Measurements from ENCODE around the gene SMIM21.

Gene SMIM21

GRCh38 chr18:75422341-75422910 is 5.1 kb downstream of the SMIM21 start:
- no peak for DNase-seq (ENCODE audit: low spot score)

DNA sequence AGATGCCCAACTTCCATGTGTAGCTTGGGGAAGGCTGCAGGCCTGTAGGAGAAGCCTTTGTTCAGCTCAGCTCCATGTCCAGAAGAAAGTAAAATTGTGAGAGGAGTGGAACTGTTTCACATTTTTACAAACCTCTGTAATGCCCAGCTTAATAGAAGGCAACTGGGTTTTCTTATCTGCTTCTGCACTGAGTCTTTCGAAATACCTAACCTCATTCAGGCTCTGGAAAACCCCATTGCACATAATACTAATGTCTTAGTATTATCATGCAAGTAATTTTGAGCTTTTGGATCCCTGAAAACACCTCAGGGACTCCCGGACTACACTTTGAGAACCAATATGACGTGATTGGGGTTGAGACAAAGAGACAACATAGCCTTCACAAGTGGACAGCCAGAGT is 5.8 kb downstream of the SMIM21 start:
- DNase-seq (ENCODE audit: low spot score) = no peak

DNA sequence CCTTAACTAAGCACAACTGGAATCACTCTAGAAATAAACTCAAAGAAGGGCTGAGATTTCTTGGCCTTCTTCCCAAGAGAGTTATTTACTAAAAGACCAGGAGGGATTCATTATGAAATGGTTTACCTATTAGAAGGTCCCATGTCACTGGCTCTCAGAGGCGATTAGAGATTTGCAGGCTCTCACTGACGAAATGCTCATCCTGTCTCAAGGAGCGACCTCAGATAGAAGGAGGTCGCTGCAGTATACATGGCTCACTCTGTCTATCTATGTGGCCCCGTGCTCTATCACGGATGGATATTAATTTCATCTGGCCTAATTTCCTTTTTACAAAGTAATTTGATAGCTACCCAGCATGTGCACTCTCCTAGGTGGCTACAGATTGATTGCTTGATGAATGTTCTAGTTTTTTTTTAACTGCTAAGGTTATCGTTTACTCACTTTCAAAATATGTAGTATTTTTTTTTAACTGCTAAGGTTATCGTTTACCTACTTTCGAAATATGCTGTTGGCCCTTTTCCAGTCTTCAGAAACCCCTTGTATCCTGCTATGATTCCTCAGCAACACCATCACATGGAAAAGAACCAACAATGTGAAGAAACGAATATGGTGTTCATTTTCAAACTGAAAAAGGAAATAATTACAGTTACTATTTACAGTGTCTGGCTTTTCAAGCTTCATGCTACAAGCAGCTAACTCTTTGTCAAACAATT is 9.1 kb downstream of the SMIM21 start:
- DNase-seq (ENCODE audit: low spot score) = no peak

DNA sequence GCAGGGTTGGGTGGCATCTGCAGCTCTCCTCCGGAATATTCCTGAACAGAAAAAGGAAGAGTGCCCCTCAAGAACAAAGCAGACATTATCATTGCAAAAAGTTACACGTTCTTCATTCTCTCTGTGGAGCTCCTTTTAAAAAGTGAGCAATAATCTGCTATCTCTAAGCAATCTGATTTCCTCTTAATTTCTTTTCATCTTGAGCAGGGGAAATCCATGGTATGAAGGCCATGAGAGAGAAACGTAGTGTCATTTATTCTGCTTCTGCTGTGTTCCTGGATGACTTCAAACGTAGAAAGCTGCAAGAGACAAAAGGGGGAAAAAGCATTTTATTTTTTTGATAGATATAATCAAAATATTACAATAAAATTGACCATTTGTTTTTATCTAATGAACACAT is 16.9 kb downstream of the SMIM21 start:
- DNase-seq (ENCODE audit: low spot score) = no peak

- DNase-seq (ENCODE audit: low spot score) = no peak
Measured at GRCh38 chr18:75409806-75410205, 17.7 kb downstream of the SMIM21 start.

- DNase-seq (ENCODE audit: low spot score) = no peak
Measured at GRCh38 chr18:75408554-75409506, 18.7 kb downstream of the SMIM21 start.

DNA sequence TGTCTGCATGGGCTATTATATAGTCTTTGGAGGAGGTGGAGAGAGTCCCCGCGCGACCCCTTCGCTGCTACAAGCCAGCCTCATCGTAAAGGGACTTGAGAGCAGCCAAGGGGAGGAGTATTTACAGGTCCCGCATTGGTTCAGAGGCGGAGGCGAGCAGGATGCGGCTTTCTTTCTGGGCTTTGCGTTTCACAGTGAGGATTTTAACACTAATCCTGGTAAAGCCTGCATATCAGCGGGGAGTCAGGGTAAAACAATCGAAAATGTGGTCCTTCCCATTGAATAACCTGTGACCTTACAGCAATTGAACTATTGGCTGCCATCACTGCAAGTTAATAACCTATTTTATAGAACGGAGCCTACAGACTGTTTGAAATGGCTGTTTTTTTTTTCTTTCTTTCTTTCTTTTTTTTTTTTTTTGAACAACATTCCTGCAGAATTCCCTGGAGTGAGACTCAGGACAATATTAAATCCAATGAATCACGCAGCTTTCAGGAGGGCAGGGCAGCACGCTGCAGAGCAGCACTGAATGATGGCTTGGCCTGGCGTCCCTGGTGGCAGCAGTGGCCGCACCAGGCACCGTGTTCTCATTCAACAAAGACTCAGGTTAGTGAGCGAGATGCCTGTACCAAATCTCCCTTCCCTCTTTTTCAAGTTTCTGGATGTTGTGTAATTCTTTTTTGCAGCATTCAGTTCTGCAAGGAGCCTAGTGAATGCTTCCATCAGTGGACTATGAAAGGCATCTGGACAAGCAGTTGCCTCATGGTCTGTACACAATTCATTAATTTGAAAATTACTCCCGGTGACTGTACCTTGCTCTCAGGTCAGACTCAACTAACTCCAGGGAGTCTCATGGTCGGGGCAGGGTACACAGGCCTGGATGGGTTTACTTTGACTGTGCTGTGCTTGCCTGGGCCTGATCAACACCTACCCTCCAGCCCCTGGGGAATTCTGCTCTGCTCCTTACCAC is 19.8 kb downstream of the SMIM21 start:
- DNase-seq (ENCODE audit: low spot score) = no peak

DNA sequence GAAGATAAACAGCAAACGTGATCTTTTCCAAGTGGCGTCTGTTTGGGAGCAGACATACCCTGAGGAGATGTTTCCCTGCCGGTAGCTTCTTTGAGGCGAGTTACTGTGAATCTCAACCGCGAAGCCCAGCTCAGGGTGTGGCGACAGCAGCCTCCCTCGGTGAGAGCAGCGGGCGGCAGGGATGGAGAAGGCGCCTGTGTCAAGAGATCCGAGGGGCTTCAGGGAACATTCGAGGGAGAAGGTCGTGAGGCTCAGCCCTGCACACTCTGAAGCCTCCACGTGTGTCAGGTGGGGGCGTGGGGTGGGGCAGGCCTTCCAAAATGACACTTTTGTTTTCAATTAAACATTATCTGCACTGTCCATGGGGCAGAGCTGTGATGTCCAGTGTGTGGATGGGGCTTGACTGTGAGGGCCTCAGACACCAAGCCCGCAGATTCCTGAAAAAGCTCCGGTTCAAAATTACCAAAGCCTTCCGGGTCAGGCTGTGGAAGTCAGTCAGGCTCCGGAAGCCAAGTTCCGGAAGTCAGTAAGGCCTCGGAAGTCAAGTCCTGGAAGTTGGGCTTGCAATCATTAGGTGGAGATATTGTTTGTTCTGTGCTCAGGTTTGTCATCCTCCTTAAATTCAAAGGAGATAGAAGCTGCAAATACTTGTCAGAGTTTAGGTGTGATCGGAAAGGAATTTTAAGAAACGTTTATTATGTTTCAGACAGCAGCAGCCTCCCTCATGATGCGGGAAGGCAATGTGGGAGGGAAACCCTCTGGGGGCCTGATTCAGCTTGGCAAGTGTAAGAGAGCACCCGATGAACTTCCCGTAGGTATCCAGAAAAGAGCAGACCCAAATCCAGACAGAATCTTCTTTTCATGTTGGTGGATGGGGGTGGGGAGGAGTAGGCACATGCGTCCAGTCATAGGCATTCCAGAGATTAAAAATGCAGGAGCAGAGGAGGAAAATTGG is 20.7 kb downstream of the SMIM21 start:
- no peak for DNase-seq (ENCODE audit: low spot score)

GRCh38 chr18:75405351-75405750 is 22.2 kb downstream of the SMIM21 start:
- DNase-seq (ENCODE audit: low spot score) = no peak

- no peak for DNase-seq (ENCODE audit: low spot score)
Measured at GRCh38 chr18:75400366-75400765, 27.1 kb downstream of the SMIM21 start.

DNA sequence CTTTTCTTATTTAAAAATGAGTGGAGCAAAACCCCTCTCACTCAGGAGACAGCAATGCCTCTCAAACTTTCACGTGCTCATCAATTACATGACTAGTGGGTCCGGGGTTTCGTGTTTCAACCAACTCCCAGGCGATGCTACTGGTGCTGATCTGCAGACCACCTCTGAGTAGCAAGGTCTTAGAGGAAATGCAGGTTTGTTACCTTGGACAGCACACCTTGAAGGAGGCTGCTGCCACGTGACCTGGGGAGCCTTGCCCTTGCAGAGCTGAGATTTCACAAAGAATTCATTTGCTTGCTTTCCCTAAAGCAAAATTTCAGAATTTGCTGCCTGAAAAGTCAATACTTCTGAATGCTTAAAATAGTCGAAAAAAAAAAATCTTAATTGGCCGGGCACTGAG is 32.4 kb downstream of the SMIM21 start:
- DNase-seq (ENCODE audit: low spot score) = no peak

DNA sequence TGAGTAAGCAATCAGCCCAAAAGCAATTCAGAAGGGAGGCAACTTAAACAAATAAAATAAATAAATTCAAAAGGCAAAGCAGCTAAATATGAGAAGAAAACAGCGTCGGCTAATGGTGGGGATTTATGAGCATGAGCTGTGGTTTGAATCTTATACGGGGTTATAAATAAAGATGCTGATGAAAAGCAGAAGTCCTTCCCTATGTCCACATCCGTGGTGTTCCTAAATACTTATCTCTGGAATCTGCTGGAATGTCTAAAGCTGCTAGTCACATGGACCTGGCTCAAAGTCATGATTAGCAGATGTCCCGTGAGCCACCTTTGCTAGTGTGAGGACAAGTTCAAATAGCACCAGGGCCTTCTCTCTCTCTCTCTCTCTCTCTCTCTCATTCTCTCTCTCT is 33.8 kb downstream of the SMIM21 start:
- no peak for DNase-seq (ENCODE audit: low spot score)

DNA sequence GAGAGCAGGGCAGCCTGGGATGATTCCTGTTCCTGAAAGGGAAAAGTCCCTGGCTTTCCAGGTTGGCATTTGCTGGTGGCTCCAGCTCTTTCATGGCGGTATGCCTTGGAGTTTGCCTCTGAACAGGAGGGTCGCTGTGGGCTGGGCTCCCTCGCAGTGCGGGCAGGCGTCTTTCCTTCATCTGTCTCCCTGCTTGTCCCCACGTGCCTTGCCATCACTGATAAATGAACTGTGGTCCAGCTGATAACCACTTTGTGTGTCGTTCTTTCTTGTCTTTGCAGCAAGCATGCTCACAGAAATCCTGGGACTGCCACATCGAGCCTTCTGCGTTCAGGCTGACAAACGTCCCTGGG is 35.3 kb downstream of the SMIM21 start:
- DNase-seq (ENCODE audit: low spot score) = no peak

DNA sequence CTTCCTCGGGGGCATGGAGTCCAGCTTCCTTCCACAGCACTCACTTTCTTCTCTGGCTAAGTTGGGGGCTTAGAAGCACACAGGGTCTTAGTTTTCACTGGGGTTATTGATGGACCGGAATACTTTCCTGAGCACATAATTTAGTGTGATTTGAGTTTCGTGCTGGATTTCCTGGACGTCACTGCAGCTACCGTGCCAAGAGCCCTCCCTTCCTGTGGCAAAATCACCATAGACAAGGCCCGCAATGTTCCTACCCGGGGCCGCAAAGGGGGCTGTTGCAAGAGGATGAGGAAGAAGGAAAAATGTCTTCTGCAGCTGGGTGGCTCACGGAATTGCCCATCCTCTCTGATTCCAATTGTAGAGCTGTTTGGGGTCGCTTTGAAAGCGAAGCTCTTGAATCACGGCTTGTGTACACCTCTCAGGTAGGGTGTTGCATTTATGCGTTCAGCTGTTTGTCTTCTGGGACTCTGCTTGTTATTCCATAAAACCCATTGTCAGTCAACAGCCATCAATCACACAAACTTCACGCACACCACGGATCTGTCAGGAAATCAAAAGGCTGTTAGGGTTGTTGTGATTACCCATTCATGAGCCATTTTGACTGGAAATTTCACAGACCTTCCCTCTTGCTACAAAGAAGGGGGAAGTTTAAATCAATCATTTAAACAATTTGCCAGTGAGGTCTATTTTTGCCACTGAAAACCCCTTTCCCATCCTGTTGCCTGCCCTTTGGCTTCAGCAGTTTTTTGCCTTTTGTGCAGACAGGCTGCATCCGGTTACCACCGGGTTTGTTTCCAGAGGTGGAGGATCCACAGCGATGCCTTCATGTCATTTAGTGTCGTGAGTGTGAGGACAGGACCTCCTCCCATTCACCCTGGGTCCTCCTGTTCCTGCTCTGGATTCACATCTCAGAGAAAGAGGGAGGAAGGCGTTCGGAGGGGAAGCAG is 36.0 kb downstream of the SMIM21 start:
- DNase-seq (ENCODE audit: low spot score) = no peak

GRCh38 chr18:75390854-75391253 is 36.6 kb downstream of the SMIM21 start:
- no peak for DNase-seq (ENCODE audit: low spot score)

- DNase-seq (ENCODE audit: low spot score) = no peak
Measured at GRCh38 chr18:75384144-75384543, 43.4 kb downstream of the SMIM21 start.

DNA sequence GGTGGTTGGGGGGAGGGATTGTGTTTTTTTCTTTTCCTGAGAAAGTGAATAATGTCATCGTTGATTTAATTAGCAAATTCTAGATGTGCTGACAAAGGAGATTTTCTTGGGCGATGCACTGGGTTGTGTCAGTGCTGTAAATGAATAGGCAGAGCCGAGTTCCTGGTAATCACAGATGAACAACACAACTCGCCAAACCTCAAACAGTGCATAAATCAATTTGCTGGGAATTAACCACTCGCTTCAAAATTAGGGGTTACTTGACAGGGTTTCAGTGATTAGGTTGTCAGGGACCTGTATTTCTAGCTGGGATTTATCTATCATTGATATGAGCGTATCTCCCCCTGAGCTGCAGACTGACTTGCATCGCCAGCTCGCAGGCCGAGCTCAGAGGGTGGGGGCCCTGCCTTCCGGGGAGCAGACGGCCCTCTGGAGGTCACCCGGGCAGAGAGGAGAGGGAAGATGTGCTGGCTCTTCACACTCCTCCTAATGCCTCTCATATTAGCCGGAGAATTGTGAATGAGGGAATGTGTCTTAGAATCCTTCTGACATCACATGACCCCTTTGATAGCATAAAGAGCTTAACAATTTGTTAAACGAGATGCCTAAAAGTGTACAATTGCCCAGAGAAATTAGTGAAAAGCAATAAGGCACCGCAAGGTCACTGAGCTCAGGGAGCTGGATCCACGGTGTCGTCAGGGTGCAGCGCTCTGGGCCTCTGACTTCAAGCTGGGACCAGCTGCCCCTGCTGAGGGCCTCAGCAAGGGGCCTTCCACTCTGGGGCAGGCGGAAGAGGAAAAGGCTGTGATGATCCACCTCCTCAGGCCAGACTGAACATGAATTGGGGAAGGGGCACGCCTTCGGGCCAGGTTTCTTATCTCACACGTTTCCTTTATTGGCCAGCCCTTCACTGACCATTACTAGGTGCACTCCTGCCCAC is 48.9 kb downstream of the SMIM21 start:
- no peak for DNase-seq (ENCODE audit: low spot score)

DNA sequence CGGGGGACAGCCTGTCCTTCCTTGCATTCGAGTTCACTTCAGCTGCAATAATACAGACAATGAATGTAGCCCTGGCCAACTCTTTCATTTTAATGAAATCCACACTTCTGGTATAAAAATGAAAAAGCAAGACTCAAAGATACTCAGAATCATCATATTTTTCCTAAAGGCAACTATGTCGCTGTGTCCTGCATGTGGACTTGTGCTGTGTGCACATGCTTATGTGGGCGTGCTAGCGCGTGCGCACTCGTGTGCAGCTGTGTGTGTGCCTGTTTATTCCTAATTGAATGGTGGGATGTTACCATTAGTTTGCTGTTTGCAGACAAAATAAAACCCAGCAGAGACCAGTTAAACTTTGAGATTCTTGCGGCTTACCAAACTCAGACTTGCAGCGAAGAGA is 49.6 kb downstream of the SMIM21 start:
- DNase-seq (ENCODE audit: low spot score) = no peak

All from HuH-7.5 (cell line).